Astrocyte (in vitro differentiated cells and primary cell): ENCODE measurements around the gene RGS17. TPM values are rescaled to one million over a fixed set of nuclear protein-coding genes. Genes with fewer than 3 reads are reported as not detected.

ENCODE experiments used
- DNase-seq: peaks from one replicate; pipeline ENCODE4 v3.0.0-alpha.2; 2010; ENCODE audit warnings: low read depth
- FAIRE-seq: peaks from 2 replicates; lab custom pipeline; 2011; peaks lifted over from hg19 to GRCh38; lab: Jason Lieb, UNC
- H2AFZ ChIP-seq: 2 replicates; pipeline ENCODE4 v1.6.0; 2012; ENCODE audit warnings: low read depth, low read length, inconsistent platforms
- H3K27ac ChIP-seq: 2 replicates; pipeline ENCODE4 v1.5.1; 2011; ENCODE audit warnings: low read depth, low read length, inconsistent platforms
- H3K27me3 ChIP-seq: 2 replicates; pipeline ENCODE4 v1.6.0; 2011; ENCODE audit warnings: low read length, inconsistent platforms; ENCODE audit not compliant: insufficient read depth
- H3K36me3 ChIP-seq: 2 replicates; pipeline ENCODE4 v1.5.1; 2011; ENCODE audit warnings: low read length, inconsistent platforms; ENCODE audit not compliant: insufficient read depth
- H3K4me1 ChIP-seq: 2 replicates; pipeline ENCODE4 v1.5.1; 2011; ENCODE audit warnings: low read length, inconsistent platforms; ENCODE audit not compliant: insufficient read depth
- H3K4me2 ChIP-seq: 2 replicates; pipeline ENCODE4 v1.6.0; 2012; ENCODE audit warnings: low read length, inconsistent platforms
- H3K4me3 ChIP-seq: 2 replicates; pipeline ENCODE4 v1.5.1; 2011; ENCODE audit warnings: low read depth, mild to moderate bottlenecking, low read length, inconsistent platforms; ENCODE audit not compliant: insufficient read depth
- H3K79me2 ChIP-seq: 2 replicates; pipeline ENCODE4 v1.6.0; 2012; ENCODE audit warnings: mild to moderate bottlenecking, low read length, inconsistent platforms; ENCODE audit not compliant: insufficient read depth
- H3K9ac ChIP-seq: 2 replicates; pipeline ENCODE4 v1.6.0; 2012; ENCODE audit warnings: mild to moderate bottlenecking, low read length, inconsistent platforms
- H3K9me3 ChIP-seq: 2 replicates; pipeline ENCODE4 v1.5.1; 2012; ENCODE audit warnings: low read depth, mild to moderate bottlenecking, low read length, inconsistent platforms; ENCODE audit not compliant: insufficient read depth
- H4K20me1 ChIP-seq: 2 replicates; pipeline ENCODE4 v1.6.0; 2012; ENCODE audit warnings: low read length, inconsistent platforms; ENCODE audit not compliant: insufficient read depth
- H3K27ac Mint-ChIP-seq: one replicate; pipeline ENCODE4 v1.8.0; 2021; ENCODE audit warnings: mild to moderate bottlenecking, mixed read lengths; ENCODE audit not compliant: unreplicated experiment
- H3K27me3 Mint-ChIP-seq: one replicate; pipeline ENCODE4 v1.8.0; 2021; ENCODE audit warnings: low read depth, mixed read lengths; ENCODE audit not compliant: unreplicated experiment
- H3K36me3 Mint-ChIP-seq: one replicate; pipeline ENCODE4 v1.8.0; 2021; ENCODE audit warnings: low read depth, mixed read lengths; ENCODE audit not compliant: unreplicated experiment
- H3K4me1 Mint-ChIP-seq: one replicate; pipeline ENCODE4 v1.8.0; 2021; ENCODE audit warnings: low read depth, mixed read lengths; ENCODE audit not compliant: unreplicated experiment
- H3K4me3 Mint-ChIP-seq: one replicate; pipeline ENCODE4 v1.8.0; 2021; ENCODE audit warnings: mild to moderate bottlenecking, moderate library complexity, mixed read lengths; ENCODE audit not compliant: unreplicated experiment
- H3K9me3 Mint-ChIP-seq: one replicate; pipeline ENCODE4 v1.8.0; 2021; ENCODE audit warnings: mild to moderate bottlenecking, mixed read lengths; ENCODE audit not compliant: unreplicated experiment
- EZH2 ChIP-seq: IDR thresholded peaks from 2 replicates; pipeline ENCODE4 v1.6.1; 2012; ENCODE audit warnings: mild to moderate bottlenecking, low read length, inconsistent platforms; ENCODE audit not compliant: insufficient read depth
- total RNA-seq: library from RNA; stranded (reverse); gene quantifications from 2 replicates; pipeline ENCODE4 v1.2.1, GENCODE V29; 2021
- TF ChIP-seq, protein P1 (sequence below): IDR thresholded peaks from 2 replicates; pipeline ENCODE4 v1.5.1; 2011; ENCODE audit warnings: low read depth, mild to moderate bottlenecking, inconsistent platforms, low read length, moderate library complexity; ENCODE audit not compliant: insufficient read depth

The RGS17 gene
- total RNA-seq, 1 donor from 2014 or later = 3.4 TPM

DNA sequence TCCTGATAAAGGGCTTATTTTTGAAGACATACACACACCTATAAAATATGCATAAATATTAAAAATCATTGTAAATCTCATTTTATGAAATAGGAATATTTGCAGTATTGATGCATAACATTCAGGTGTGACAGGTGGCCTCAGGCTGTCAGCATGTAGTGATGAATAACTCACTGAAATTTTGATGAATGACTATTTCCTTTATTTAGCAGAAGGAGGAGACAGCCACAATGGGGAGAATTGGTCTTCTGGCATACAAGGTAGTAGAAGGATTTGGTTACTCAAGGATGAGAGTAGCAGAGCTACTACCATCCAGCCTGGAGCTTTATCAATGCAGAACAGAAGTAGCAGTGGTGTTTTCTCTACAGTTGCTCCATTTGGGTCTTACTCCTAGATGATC lies 47.2 kb downstream of the RGS17 start:
- no peak overlapping the region for H3K4me3 Mint-ChIP-seq
- no peaks in the 10 kb centered on the region for H3K9me3 Mint-ChIP-seq
- H3K36me3 Mint-ChIP-seq = no peaks in the 10 kb centered on the region
- H3K4me1 ChIP-seq = no peaks in the 10 kb centered on the region
- H2AFZ ChIP-seq = no peak overlapping the region
- no peak overlapping the region for H3K27ac ChIP-seq
- H4K20me1 ChIP-seq = no peaks in the 10 kb centered on the region
- H3K79me2 ChIP-seq = no peaks in the 10 kb centered on the region
- TF ChIP-seq EZH2 = no peak
- TF ChIP-seq, protein P1, sequence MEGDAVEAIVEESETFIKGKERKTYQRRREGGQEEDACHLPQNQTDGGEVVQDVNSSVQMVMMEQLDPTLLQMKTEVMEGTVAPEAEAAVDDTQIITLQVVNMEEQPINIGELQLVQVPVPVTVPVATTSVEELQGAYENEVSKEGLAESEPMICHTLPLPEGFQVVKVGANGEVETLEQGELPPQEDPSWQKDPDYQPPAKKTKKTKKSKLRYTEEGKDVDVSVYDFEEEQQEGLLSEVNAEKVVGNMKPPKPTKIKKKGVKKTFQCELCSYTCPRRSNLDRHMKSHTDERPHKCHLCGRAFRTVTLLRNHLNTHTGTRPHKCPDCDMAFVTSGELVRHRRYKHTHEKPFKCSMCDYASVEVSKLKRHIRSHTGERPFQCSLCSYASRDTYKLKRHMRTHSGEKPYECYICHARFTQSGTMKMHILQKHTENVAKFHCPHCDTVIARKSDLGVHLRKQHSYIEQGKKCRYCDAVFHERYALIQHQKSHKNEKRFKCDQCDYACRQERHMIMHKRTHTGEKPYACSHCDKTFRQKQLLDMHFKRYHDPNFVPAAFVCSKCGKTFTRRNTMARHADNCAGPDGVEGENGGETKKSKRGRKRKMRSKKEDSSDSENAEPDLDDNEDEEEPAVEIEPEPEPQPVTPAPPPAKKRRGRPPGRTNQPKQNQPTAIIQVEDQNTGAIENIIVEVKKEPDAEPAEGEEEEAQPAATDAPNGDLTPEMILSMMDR = no peak
- no peak overlapping the region for H3K9ac ChIP-seq
- no peak overlapping the region for H3K4me2 ChIP-seq
- H3K4me3 ChIP-seq = no peak overlapping the region
- no peaks in the 10 kb centered on the region for H3K27me3 ChIP-seq
- H3K36me3 ChIP-seq = no peaks in the 10 kb centered on the region
- peaks cover 11% of the 10 kb centered on the region for H3K4me1 Mint-ChIP-seq
- no peak overlapping the region for H3K27ac Mint-ChIP-seq
- FAIRE-seq (no peak), DNase-seq (no peak)
- no peaks in the 10 kb centered on the region for H3K27me3 Mint-ChIP-seq
- H3K9me3 ChIP-seq = no peaks in the 10 kb centered on the region

DNA sequence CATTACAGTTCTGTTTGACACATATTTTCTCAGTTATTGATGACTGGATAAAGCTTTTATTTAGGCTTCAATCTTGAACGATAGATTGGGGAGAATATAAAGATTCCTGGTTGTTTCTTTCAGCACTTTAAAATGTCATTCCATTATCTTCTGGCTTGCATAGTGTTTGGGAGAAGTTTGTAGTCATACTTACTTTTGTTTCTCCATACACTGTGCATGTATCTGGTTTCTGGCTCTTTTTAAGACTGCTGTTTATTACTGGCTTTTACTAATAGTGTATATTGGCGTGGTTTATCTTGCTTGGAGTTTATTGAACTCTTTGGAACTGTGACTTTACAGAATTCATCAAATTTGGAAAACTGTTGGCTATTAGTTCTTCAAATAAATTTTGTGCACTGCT lies 49.2 kb downstream of the RGS17 start:
- H3K9me3 ChIP-seq = no peaks in the 10 kb centered on the region

DNA sequence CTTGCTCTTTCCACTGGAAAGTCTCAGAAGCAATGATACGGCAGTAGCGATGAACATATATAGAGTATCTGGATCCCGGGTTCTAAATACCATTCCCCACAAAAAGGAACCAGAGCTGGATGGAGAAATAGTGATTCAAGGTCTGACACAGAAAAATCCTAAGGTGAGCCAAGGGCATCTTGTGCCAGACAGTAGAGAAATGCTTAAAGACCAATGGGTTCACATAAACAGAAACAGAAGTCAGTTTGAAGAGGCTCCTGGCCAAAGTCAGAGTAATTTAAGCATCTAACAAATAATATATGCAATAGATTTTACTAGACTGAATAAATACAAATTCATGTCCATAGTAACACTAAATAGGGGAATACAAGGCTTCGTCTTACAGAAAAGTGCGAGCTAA lies 54.7 kb downstream of the RGS17 start:
- H3K27ac Mint-ChIP-seq = no peak overlapping the region
- TF ChIP-seq, protein P1 = no peak
- no peak for TF ChIP-seq EZH2
- H3K27me3 Mint-ChIP-seq = no peaks in the 10 kb centered on the region
- no peaks in the 10 kb centered on the region for H3K4me1 Mint-ChIP-seq
- H3K4me3 ChIP-seq = no peak overlapping the region
- no peaks in the 10 kb centered on the region for H3K36me3 Mint-ChIP-seq
- no peaks in the 10 kb centered on the region for H3K36me3 ChIP-seq
- DNase-seq (no peak), FAIRE-seq (no peak)
- H2AFZ ChIP-seq = no peak overlapping the region
- H3K9me3 Mint-ChIP-seq = no peaks in the 10 kb centered on the region
- no peak overlapping the region for H3K27ac ChIP-seq
- no peaks in the 10 kb centered on the region for H4K20me1 ChIP-seq
- H3K4me3 Mint-ChIP-seq = no peak overlapping the region
- no peaks in the 10 kb centered on the region for H3K27me3 ChIP-seq
- H3K4me2 ChIP-seq = no peak overlapping the region
- H3K79me2 ChIP-seq = no peaks in the 10 kb centered on the region
- H3K4me1 ChIP-seq = no peaks in the 10 kb centered on the region
- no peak overlapping the region for H3K9ac ChIP-seq
- H3K9me3 ChIP-seq = no peaks in the 10 kb centered on the region

More for the DNA sequence above, 49.2 kb downstream of the RGS17 start:
- no peak overlapping the region for H3K4me2 ChIP-seq
- no peak overlapping the region for H3K27ac Mint-ChIP-seq
- no peak overlapping the region for H3K27ac ChIP-seq
- H4K20me1 ChIP-seq = no peaks in the 10 kb centered on the region
- DNase-seq = no peak
- TF ChIP-seq, protein P1 = no peak
- TF ChIP-seq EZH2 = no peak
- H3K4me1 ChIP-seq = no peaks in the 10 kb centered on the region
- H3K4me3 Mint-ChIP-seq = no peak overlapping the region
- H3K9ac ChIP-seq = no peak overlapping the region
- H3K36me3 ChIP-seq = no peaks in the 10 kb centered on the region
- H2AFZ ChIP-seq = no peak overlapping the region
- no peaks in the 10 kb centered on the region for H3K79me2 ChIP-seq
- H3K27me3 ChIP-seq = no peaks in the 10 kb centered on the region
- H3K36me3 Mint-ChIP-seq = no peaks in the 10 kb centered on the region
- H3K4me1 Mint-ChIP-seq = peaks cover 5% of the 10 kb centered on the region
- H3K9me3 Mint-ChIP-seq = no peaks in the 10 kb centered on the region
- no peaks in the 10 kb centered on the region for H3K27me3 Mint-ChIP-seq
- no peak for FAIRE-seq
- H3K4me3 ChIP-seq = no peak overlapping the region
